ENCODE data around the gene RYR1. TPM values are rescaled to one million over a fixed set of nuclear protein-coding genes. Genes with fewer than 3 reads are reported as not detected.

RYR1 gene
- total and polyA plus RNA-seq, 2 of the 8 experiments (the other 6 are each of a cell fraction or from before 2014, with no cell fraction given), result 5.8 to 11.8 TPM

DNA sequence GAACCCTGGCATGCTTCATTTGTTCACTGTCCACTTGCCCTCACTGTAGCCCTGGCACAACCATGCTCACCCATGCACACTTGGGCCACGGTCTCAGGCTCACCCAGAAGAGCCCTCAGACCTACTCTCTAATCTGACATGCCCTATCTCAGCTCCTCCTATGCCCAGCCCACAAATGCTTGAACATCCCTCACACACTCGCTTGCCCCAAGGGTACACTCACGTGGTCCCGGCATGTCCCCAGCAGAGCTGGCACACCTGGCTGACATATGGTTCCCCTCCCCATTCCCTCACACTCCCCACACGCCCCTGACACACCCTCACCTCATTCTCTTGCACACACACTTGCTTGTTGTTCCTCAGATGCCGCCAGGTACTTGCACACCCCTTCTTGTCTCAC lies 128.6 kb downstream of the RYR1 start:
- Histone ChIP-seq H3K79me2 (ENCODE audit: control insufficient read depth in 1 of 2, insufficient read depth in 2 of 2, low read length in 2 of 2) (no peaks in the 10 kb centered on the region), H2BK5ac (ENCODE audit: low read depth, low read length) (no peak overlapping the region), H3K23me2 (ENCODE audit: low read depth, low read length) (peaks cover 3% of the 10 kb centered on the region; the same call in 1 of the 2 replicates), H3K27me3 (replicated peaks in 1 of 4; ENCODE audit: control insufficient read depth in 3 of 4, extremely low read depth in 1 of 4, insufficient read depth in 3 of 4, low read length in 3 of 4) (no peaks in the 10 kb centered on the region; a peak in 1 of 7 replicates), H3K23ac (ENCODE audit: insufficient read length) (no peak overlapping the region), H3K9me3 (ENCODE audit: insufficient read depth in 2 of 2, low read depth in 1 of 2, low read length in 1 of 2) (no peaks in the 10 kb centered on the region), H2BK20ac (ENCODE audit: low read length) (no peak overlapping the region), H2BK120ac (replicated peaks; ENCODE audit: low read depth, low read length) (no peak overlapping the region), H2BK12ac (ENCODE audit: low read depth, low read length) (no peak overlapping the region), H4K5ac (ENCODE audit: insufficient read length, low read depth, low read length) (no peak overlapping the region), H3K27ac (ENCODE audit: low read depth, low read length) (no peak overlapping the region), H3K4me3 (ENCODE audit: extremely low read depth in 1 of 4, insufficient read depth in 2 of 4, low read depth in 3 of 4, low read length in 4 of 4) (no peak overlapping the region), H2BK15ac (ENCODE audit: low read length) (no peak overlapping the region), H3K4ac (replicated peaks; ENCODE audit: insufficient read length, low read depth, low read length) (no peak overlapping the region), H2AK5ac (ENCODE audit: low read depth, low read length) (no peak overlapping the region), H3K79me1 (ENCODE audit: low read depth, low read length) (no peaks in the 10 kb centered on the region), H3K9ac (replicated peaks in 1 of 4; ENCODE audit: extremely low read depth in 1 of 4, low read depth in 3 of 4, low read length in 3 of 4) (no peak overlapping the region), H4K20me1 (replicated peaks in 1 of 2; ENCODE audit: control insufficient read depth in 1 of 2, insufficient read depth in 2 of 2, low read length in 2 of 2) (peaks cover 0 to 3% of the 10 kb centered on the region in 2 experiments), H4K91ac (replicated peaks; ENCODE audit: insufficient read length, low read length) (no peak overlapping the region), H2AFZ (ENCODE audit: low read length) (no peak overlapping the region), H3K36me3 (ENCODE audit: control insufficient read depth in 2 of 4, insufficient read depth in 4 of 4, low read length in 3 of 4) (peaks cover 0 to 15% (median 0%) of the 10 kb centered on the region in 4 experiments; a peak in 1 of 8 replicates), H3K14ac (ENCODE audit: insufficient read length) (no peak overlapping the region), H3K56ac (replicated peaks; ENCODE audit: insufficient read length, low read depth, low read length) (no peak overlapping the region), H3K4me1 (replicated peaks in 1 of 4; ENCODE audit: control insufficient read depth in 3 of 4, insufficient read depth in 4 of 4, low read length in 3 of 4) (no peaks in the 10 kb centered on the region), H3K18ac (ENCODE audit: extremely low read depth, low read length) (no peak overlapping the region), H3K4me2 (ENCODE audit: insufficient read depth in 1 of 2, low read depth in 2 of 2, low read length in 2 of 2) (no peak overlapping the region), H4K8ac (ENCODE audit: extremely low read depth, insufficient read depth, low read length) (no peak overlapping the region)
- CTCF ChIA-PET (ENCODE audit: partially characterized antibody), result interaction anchor here (1.4 to 3.7 kb wide), 2 partner anchors 73 to 81 kb away, joined by 3 to 12 read pairs; no protein-coding TSS in a partner anchor
- TF ChIP-seq USF2 (IDR thresholded peaks at IDR 0.05; ENCODE audit: low read length), result no peak
- TF ChIP-seq SP1 (IDR thresholded peaks at IDR 0.05; ENCODE audit: low read depth, low read length), result no peak
- no peak for TF ChIP-seq HDAC6 (IDR thresholded peaks at IDR 0.05; ENCODE audit: low read depth, low read length)
- TF ChIP-seq CHD2 (IDR thresholded peaks at IDR 0.05; ENCODE audit: low read length), result no peak
- no peak for TF ChIP-seq SP2 (IDR thresholded peaks at IDR 0.05; ENCODE audit: low read length)
- TF ChIP-seq E2F6 (IDR thresholded peaks at IDR 0.05), result no peak
- POLR2A ChIA-PET (ENCODE audit: partially characterized antibody), result interaction anchor here (1.1 kb wide), 1 partner anchor 10 kb away, joined by 4 read pairs; no protein-coding TSS in a partner anchor
- WGBS, 2 experiments (ENCODE audit: extremely low coverage in 1 of 2, insufficient coverage in 1 of 2, insufficient read length in 1 of 2, insufficient replicate concordance in 2 of 2, low coverage in 1 of 2, low lambda C conversion rate in 2 of 2, missing lambda C conversion rate in 1 of 2), result 82% methylated on average over 6 of the region's 6 CpGs; no CpG with 5 or more reads in 1 of the 2 experiments
- DNase-seq (ENCODE audit: low read depth in 1 of 2, low spot score in 2 of 2) (no peak), FAIRE-seq (no peak)
